Measurements from ENCODE around the gene ME2. TPM values are rescaled to one million over a fixed set of nuclear protein-coding genes. Genes with fewer than 3 reads are reported as not detected.
"Not testable (repeated sequence)": the region's sequence is repeated elsewhere in the genome, so short reads cannot be mapped to it uniquely, and the experiment has no call there.

Gene ME2
- total and polyA plus RNA-seq, 2 of the 8 experiments (the other 6 are each of a cell fraction or from before 2014, with no cell fraction given), result 54.7 to 66.9 TPM

DNA sequence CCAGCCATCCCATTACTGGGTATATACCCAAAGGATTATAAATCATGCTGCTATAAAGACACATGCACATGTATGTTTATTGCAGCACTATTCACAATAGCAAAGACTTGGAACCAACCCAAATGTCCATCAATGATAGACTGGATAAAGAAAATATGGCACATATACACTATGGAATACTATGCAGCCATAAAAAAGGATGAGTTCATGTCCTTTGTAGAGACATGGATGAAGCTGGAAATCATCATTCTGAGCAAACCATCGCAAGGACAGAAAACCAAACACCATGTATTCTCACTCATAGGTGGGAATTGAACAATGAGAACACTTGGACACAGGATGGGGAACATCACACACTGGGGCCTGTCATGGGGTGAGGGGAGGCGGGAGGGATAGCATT, 124.3 kb downstream of the ME2 start:
- FAIRE-seq; H3K79me1 ChIP-seq (ENCODE audit: low read depth, low read length); H3K18ac ChIP-seq (ENCODE audit: extremely low read depth, low read length); H4K20me1 ChIP-seq (replicated peaks in 1 of 2; ENCODE audit: control insufficient read depth in 1 of 2, insufficient read depth in 2 of 2, low read length in 2 of 2); H4K8ac ChIP-seq (ENCODE audit: extremely low read depth, insufficient read depth, low read length); H3K9ac ChIP-seq (replicated peaks in 1 of 4; ENCODE audit: extremely low read depth in 1 of 4, low read depth in 3 of 4, low read length in 3 of 4); H4K91ac ChIP-seq (replicated peaks; ENCODE audit: insufficient read length, low read length); DNase-seq (ENCODE audit: low read depth in 1 of 2, low spot score in 2 of 2); H3K4me3 ChIP-seq (ENCODE audit: extremely low read depth in 1 of 4, insufficient read depth in 2 of 4, low read depth in 3 of 4, low read length in 4 of 4); CTCF ChIA-PET (ENCODE audit: partially characterized antibody); H2AFZ ChIP-seq (ENCODE audit: low read length); H3K79me2 ChIP-seq (ENCODE audit: control insufficient read depth in 1 of 2, insufficient read depth in 2 of 2, low read length in 2 of 2); H3K4ac ChIP-seq (replicated peaks; ENCODE audit: insufficient read length, low read depth, low read length); H3K56ac ChIP-seq (replicated peaks; ENCODE audit: insufficient read length, low read depth, low read length); H2BK15ac ChIP-seq (ENCODE audit: low read length); H3K36me3 ChIP-seq (ENCODE audit: control insufficient read depth in 2 of 4, insufficient read depth in 4 of 4, low read length in 3 of 4); H3K4me2 ChIP-seq (ENCODE audit: insufficient read depth in 1 of 2, low read depth in 2 of 2, low read length in 2 of 2); H2BK5ac ChIP-seq (ENCODE audit: low read depth, low read length); H4K5ac ChIP-seq (ENCODE audit: insufficient read length, low read depth, low read length); H3K4me1 ChIP-seq (replicated peaks in 1 of 4; ENCODE audit: control insufficient read depth in 3 of 4, insufficient read depth in 4 of 4, low read length in 3 of 4); H2BK120ac ChIP-seq (replicated peaks; ENCODE audit: low read depth, low read length); H2BK20ac ChIP-seq (ENCODE audit: low read length); H2AK5ac ChIP-seq (ENCODE audit: low read depth, low read length); H2BK12ac ChIP-seq (ENCODE audit: low read depth, low read length); H3K9me3 ChIP-seq (ENCODE audit: insufficient read depth in 2 of 2, low read depth in 1 of 2, low read length in 1 of 2); H3K14ac ChIP-seq (ENCODE audit: insufficient read length); H3K27ac ChIP-seq (ENCODE audit: low read depth, low read length); POLR2A ChIA-PET (ENCODE audit: partially characterized antibody); H3K27me3 ChIP-seq (replicated peaks in 1 of 4; ENCODE audit: control insufficient read depth in 3 of 4, extremely low read depth in 1 of 4, insufficient read depth in 3 of 4, low read length in 3 of 4); H3K23me2 ChIP-seq (ENCODE audit: low read depth, low read length); H3K23ac ChIP-seq (ENCODE audit: insufficient read length): not testable (repeated sequence)
- WGBS, 2 experiments (ENCODE audit: extremely low coverage in 1 of 2, insufficient coverage in 1 of 2, insufficient read length in 1 of 2, insufficient replicate concordance in 2 of 2, low coverage in 1 of 2, low lambda C conversion rate in 2 of 2, missing lambda C conversion rate in 1 of 2), result 75% methylated on average over 2 of the region's 2 CpGs; no CpG with 5 or more reads in 1 of the 2 experiments

Small RNA genes within 50 kb of the gene (small RNA-seq; reads per million reads assigned to genes)
- gene RF00019 (ENCODE audit: insufficient read depth), result not detected

Other genes with a start within 250 kb of the ME2 start
- 0.67 and 1.0 TPM in 2 replicates for gene MRO, start 59.1 kb upstream of the ME2 start, total RNA-seq (2021; fragmentation: NEBNext Ultra II Directional; extraction: Animal tissue kit (Norgen Biotek cat#: 25700))
- gene MRO, start 59.1 kb upstream of the ME2 start, polyA plus RNA-seq (2011; rRNA removed), result 0.44 and 0.65 TPM in 2 replicates
- 3.2 and 3.4 TPM in 2 replicates for gene ELAC1, start 88.9 kb downstream of the ME2 start, total RNA-seq (2021; fragmentation: NEBNext Ultra II Directional; extraction: Animal tissue kit (Norgen Biotek cat#: 25700))
- gene ELAC1, start 88.9 kb downstream of the ME2 start, polyA plus RNA-seq (2011; rRNA removed), result 2.0 and 2.3 TPM in 2 replicates
- gene SMAD4, start 151.1 kb downstream of the ME2 start, total RNA-seq (2021; fragmentation: NEBNext Ultra II Directional; extraction: Animal tissue kit (Norgen Biotek cat#: 25700)), result 134 and 139 TPM in 2 replicates
- gene SMAD4, start 151.1 kb downstream of the ME2 start, polyA plus RNA-seq (2011; rRNA removed), result 67.9 and 86.5 TPM in 2 replicates

Data from H1 (cell line).